HG03196 (cell line): ENCODE data around the gene TTC22.

ENCODE experiments used
- ATAC-seq: cut with Tn5 transposase; IDR thresholded peaks from one replicate; pipeline ENCODE4 v1.9.1; 2021; ENCODE audit not compliant: unreplicated experiment

TTC22 gene

DNA sequence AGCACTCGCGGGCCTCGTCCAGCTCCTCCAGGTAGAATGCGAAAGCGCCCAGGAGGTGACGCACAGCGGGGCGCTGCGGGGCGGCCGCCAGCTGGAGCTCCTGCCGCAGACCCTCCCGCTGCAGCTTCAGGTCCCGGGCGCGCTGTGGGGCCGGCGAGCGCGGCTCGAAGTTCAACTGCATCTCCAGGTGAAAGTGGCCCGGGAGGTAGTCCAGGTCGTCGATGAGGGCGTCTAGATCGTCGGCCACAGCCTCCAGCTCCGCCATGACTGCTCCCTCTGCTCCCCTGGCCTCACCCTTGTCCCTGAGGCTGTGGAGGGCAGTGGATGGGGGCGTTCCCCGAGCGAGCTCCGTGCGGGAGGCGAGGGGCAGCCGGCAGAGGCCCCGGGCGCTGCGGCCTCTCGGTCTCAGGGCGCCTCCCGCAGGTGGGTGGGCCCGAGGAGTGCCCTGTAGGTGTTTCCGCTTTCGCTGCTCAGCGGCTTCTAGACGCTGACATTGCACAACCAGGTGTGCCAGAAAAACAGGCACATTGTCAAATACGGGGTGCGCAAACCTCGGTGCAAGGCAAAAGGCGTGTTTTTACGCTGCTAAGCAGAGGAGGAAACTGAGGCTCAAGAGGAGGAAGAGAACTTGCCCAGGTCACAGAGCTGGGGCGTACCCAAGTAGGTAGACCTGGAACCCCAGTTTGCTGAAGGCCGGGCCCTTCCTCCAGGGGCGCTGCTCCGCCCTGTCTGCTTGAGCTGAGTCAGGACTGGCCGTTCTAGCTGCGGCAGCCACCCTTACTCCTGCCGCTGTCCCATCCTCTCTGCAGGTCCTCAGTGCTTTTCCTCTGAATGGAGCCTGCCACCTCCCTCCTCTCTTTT, at the start of gene TTC22:
TSS of gene TTC22 (minus strand) at position 425 of the 861 bp plus-strand sequence. CDS start at position 265, 160 bp downstream.
- ATAC-seq: peak; percentile 70

DNA sequence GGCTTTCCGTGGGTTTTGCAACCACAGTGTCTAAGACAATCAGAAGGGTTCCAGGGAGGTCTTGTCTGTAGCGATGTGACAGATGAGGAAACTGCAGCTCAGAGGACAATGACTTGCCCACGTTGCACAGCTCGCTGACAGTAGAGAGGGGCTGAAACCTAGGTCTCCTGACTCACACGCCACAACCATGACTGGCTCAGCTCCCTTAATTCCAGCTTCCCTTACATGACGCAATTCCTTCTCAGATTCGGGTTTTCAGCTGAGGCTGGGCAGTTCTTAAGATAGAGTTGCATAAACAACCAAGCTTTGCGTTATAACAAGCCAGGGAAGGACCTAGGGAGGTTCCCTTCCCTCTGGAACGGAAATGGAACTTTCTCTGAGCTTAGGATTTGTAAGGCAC, 49.6 kb upstream of the TTC22 start:
- ATAC-seq: no peak

DNA sequence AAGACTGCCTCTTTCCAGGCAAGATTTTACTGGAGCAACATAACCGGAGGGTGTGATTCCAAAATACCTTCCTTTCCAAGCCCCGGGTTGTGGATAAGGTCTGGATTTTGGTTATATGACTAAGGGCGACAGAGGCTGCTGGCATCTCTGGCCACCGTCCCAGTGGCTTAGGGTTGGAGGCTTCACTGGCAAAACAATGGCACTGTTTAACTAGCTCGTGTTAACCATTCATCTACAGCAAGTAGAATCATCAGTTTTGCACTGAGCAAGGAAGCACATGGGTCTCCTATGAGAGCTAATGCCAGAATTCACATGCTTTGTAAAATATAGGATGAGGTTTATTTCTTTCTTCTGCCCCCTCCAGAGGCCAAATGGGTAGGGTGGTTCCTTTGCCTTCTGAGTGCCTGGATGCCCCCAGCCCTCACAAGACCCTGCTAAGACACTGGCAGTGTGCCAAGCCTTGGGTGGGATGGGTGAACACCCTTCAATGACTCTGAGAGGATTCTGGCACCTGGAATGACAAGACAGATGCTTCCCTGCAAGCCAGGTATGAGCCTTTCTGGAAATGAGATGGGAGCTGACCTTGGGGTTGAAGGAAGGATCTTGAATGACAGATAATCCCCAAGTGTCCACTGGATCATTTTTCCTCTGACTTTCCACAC, 49.1 kb upstream of the TTC22 start:
- ATAC-seq: no peak

DNA sequence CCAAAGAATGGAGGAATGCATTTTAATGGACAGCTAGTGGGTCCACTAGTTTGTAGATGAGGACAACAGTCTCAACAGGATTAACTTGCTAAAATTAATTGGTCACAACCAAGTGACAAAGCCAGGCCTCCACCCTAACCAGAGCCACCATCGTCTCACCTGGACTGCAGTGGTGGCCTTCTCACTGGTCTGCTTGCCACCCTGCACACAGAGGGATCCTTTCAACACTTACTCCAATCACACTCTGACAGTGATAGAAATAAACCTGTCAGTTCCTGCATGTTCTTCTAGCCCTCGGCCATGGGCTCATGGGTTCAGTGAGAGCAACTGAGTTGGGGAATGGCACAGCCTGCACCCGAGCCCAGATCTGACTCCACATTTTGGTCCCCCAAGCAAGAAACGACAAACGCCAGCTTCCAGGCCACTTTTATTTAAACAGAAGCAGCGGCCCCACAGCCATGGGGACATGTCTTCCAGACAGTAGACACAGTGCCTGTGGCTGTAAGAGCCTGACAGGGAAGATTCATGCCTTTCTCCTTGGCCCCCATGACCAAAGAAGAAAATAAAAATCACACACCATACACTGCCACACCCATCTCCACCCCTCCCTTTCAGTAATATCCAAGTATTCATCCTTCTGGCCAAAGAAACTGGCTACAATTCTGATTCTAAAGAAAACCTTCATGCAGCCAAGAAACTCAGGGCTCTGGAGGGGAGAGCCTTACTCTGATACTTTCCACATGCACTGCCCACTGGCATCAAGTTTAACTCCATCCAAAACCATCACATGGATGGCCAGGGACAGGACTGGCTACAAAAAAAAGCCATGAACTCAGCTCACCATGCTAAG, 48.3 kb upstream of the TTC22 start:
- ATAC-seq: no peak

DNA sequence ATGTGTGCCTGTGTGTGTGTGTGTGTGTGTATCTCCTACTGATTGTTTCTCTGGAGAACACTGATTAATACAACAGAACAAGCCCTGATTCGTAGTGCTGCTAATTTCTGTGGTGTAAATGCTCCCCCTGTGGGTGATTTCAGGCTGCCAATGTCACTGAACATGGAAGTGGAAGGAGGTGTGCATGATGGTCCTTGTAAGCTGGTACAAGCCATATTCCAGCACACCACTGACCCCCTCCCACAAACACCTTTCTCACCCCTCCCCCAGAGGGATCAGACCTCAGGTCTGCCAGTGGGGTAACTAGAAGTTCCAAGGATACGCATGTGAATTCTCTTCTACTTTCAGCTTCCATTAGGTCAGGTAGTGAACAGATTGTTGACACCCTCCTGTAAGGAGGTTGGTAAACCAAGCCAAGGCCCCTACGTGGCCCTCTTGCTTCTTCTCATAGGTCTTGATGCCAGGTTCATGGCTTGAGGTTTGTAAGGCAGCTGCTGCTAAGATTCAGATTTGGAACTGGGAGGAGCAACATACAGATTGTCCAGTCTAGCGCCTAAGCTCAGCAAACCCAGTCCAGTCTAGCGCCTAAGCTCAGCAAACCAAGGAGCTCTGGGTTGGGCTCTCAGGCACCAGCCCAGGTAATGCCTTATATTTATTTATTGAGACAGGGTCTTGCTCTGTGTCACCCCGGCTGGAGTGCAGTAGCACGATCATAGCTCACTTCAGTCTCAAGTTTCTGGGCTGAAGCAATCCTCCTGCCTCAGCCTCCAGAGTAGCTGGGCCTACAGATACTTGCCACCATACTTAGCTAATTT, 47.2 kb upstream of the TTC22 start:
- no peak for ATAC-seq

DNA sequence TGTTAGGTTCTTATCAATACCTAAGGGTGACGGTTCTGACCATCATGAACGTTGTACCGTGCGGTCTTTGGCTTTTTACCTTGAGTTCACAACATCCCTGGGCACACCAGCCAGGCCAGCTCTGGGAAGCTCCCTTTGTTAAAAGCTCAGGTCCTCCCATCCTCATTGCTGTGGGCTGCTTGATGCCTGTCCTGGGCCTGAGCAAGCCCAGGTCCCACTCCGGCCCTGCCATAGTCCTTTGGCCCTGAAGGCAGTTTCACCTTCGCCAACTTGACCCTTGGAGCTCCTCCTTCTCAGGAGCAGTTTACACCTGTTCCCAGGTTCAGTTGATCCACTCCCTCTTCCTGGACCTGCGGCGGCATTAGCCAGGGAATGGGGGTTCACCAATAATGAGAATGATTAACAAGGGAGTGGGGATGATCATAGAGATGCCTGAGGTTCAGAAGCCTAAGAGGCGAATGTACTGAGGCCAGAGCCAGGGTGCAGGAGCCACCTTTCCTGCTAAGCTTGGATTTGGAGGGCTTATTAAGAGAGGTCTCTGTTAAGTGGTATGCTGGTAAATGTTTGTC, 45.7 kb upstream of the TTC22 start:
- no peak for ATAC-seq

DNA sequence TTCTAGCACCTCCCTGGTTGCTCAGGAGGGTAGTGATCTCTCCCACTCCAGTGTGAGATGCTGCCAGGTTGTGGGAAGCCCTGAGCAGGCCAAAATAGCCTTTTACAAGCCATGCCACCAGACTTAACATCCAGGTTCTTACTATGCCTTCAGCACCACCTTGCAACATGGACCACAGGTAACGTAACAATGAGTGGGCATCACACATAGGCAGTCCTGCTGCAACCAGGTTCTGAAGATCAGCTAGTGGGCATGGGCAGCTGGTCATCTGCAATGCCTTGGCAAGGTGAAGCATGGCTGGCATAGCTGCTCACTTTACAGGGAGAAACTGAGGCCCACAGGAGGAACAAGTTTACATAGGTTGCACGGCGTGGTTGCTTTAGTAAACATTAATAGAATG, 45.2 kb upstream of the TTC22 start:
- ATAC-seq: no peak

DNA sequence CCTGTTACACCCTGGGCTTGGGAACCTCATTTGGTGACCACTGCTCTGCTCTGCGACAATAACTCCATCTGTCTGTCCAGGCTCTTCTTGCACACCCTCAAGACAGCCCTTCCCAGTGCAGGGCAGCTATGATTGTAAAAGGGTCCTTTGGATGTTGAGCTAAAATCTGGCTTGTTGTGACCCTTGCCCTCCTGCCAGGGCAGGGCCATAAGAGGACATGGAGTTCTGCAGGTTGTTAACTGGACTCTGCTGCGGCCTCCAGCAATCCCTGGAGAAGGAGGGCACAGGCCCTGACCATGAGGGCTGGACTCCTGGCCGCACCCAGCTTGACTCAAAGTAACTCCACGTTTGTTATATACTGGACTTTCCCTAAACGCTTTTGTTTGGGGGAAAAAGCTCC, 44.6 kb upstream of the TTC22 start:
- no peak for ATAC-seq

DNA sequence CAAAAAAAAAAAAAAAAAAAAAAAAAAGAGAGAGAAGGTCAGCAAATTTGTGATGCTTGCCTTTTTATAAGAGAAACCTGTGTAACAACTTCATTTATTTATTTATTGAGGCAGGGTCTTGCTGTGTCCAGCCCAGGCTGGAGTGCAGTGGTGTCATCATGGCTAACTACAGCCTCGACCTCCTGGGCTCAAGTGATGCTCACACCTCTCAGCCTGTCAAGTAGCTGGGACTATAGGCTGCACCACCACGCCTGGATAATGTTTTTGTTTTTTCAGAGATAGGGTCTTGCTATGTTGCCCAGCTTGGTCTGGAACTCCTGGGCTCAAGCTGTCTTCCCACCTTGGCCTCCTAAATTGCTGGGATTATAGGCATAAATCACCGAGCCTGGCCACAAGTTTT, 43.4 kb upstream of the TTC22 start:
- ATAC-seq: no peak

DNA sequence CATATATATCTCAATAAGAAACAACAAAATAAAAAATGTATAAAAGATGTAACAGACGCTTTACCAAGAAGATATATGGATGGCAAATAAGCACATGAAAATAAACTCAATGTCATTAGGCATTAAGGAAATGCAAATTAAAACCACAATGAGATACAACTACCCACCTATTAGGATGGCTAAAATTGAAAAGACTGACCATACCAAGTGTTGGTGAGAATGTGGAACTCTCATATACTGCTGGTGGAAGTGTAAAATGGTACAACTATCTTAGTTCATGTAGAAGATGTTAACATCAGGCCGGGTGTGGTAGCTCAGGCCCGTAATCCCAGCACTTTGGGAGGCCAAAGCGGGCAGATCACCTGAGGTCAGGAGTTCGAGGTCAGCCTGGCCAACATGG, 42.3 kb upstream of the TTC22 start:
- ATAC-seq: no peak

DNA sequence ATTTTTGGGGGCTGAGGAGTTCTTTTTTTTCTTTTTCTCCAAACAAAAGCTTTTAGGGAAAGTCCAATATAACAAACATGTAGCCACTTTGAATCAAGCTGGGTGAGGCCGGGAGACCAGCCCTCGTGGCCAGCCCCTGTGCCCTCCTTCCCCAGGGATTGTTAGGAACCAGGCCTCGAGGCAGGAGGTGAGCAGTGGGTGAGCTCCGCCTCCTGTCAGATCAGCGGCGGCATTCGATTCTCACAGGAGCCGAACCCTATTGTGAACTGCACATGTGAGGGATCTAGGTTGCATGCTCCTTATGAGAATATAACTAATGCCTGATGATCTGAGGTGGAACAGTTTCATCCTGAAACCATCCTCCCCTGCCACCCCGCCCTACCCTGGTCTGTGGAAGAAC, 41.8 kb upstream of the TTC22 start:
- no peak for ATAC-seq

DNA sequence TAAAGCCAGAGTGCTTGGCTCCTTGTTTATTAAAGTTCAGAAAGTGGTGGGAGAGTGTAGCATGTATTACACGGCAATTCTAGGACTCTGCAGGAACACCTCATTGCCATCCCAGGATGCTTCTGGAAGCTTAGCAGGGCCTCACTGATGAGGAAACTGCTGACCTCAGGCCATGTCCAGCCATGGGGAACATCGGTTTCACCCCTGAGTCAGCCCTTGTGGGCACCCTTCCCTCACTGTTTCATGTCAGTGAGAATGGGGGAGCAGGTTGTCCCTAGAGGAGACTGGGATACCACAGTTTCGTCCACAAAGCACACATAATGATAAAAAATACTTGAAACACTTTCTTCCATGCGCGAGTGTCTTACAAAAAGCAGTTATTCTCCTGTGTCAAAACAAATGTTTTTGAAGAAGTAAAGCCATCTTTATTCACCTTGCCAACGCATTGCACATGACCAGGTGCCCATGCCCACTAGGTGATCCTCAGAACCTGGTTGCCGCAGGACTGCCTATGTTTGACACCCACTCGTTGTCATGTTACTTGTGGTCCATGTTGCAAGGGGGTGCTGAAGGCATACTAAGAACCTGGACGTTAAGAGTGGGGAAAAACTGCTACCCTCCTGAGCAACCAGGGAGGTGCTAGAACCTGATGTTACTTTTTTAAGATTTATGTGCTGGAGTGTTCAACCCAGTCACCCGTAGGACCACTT, 41.2 kb upstream of the TTC22 start:
- no peak for ATAC-seq

DNA sequence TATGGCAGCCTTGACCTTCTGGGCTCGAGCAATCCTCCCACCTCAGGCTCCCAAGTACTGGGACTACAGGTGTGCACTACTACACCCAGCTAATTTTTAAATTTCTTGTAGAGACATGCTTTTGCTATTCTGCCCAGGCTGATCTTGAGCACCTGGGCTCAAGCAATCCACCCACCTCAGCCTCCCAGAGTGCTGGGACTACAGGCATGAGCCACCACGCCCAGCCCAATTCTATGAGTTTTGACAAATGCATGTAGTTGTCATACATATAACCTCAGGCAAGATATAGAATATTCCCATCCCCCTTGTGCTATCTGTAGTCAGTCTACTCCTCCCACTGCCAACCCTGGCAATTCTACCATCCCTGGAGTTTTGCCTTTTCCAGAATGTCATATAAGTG, 38.7 kb upstream of the TTC22 start:
- ATAC-seq: no peak

DNA sequence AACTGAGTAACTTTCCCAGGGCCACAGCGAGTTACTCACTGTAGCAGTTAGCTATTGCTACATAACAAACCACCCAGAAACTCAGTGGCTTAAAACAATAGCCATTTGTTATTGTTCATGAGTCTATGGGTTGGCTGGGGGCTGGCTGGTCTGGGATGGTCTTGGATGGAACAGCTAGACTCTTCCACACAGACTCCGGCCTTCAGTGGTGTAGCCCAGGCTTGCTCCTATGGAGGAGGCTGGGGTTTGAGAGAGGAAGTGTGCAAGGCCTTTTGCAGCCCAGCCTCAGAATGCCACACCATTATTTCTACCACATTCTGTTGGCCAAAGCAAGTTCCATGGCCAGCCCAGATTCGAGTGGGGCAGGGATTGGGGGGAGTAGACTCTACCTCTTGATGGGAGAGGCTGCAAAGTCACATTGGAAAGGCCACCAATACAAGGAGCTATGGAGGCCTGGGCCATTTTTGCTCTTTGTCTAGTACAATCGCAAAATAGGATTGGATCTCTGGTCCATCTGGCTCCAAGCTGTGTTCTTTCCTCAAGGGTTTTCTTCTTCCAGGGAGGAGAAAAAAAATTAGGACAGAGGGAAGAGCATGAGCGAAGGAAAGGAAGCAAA, 37.5 kb upstream of the TTC22 start:
- ATAC-seq: no peak

DNA sequence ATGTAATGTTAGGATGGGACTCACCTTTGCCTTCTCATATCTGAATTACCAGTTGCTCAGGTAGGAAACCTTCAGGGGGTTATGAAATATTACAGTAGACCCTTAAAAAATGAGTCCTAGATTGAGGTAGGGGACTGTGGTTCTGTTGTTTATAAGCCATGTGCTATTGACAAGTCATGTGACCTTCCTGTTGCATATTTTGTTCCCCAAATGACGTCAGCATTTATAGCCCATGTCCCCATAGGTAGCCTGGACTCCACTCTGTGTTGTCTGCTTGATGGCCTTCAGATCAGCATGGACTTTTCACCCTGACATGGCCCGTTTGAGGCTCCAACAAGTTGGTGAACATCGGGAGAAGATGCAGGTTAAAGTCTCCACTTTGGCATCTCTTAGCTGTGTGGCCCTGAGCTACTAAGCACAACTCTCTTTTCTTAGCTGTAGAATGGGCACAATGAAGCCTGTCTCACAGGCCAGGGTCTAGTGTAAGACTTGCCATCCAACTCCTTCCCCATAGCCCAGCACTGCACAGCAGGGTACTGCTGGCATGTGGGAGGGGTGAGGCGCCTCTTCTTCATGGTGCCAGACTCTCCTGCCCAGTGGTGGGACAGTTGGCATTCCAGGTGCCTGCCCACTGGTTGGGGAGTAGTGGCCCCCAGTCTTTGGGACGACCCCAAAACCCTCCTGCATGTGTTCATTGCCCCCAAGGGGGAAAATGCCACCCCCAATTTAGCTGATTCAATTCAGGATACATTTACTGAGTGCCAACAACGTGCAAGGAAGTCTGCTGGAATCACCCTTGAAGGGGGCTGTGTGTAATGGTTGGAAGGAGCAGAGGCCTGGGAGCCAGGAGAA, 36.1 kb upstream of the TTC22 start:
- no peak for ATAC-seq

DNA sequence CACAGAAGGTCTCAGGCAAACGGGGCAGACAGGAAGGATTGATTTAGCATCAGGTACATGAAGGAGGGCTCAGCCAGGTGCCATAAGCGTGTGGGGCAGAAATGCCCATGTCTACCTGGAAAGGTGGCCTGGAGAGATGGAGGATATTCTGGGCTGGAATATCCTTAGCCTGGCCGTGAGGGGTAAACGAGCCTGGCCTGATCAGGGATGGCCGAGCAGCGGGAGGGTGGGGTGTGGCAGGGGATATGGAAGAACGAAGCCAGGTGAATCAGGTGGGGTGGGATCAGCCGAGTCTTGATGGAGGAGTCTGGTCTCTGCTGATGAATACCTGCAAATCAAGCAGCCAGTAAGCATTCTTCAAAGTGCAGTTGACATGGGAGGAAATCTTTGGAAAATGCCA, 35.5 kb upstream of the TTC22 start:
- ATAC-seq: no peak

DNA sequence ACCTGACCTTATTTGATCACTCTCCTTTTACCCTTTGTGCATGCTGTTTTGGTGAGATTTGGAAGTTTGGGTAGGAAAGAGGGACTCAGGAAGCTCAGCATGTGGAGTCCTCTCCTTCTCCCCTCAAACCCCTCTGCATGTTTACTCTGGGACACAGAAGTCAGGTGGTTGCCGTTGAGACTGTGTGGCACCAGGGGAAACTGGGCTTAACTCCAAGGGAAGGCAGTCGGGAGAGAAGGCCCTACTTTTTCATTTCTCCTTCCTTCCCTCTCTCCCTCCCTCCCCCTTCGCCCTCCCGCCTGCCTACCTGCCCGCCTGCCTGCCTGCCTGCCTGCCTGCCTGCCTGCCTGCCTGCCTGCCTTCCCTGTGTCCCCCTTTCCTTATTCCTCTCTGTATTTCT, 34.8 kb upstream of the TTC22 start:
- no peak for ATAC-seq

DNA sequence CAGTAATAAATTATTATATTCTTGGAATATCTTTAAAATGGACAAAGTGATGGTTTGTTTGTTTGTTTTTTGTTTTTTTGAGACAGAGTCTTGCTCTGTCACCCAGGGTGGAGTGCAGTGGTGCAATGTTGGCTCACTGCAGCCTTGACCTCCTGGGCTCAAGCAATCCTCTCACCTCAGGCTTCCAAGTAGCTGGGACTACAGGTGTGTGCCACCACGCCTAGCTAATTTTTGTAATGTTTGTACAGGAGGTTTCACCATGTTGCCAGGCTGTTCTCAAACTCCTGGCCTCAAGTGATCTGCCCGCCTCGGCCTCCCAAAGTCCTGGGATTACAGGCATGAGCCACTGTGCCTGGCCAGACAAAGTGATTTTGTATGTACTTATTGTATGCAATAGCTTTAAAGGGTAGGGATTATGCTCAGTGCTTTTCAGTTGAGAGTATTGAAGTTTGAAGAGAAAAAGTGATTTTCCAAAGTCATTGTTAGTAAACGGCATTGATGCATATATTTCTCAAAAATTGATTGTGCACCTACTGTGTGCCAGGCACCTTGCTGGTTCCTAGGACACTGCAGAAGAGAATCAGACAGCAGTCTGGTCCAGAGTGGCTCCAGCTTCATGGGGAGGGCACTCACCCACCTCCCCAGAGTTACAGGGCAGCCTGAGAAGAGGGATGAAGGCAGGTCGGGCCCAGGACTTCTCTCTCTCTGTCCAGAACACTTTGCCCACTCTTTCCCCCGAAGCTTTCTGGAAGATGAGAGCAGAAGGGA, 34.2 kb upstream of the TTC22 start:
- ATAC-seq: no peak
